AG10803 (cell line): Measurements from ENCODE around the gene CALHM1.
A peak's percentile ranks its signal among the peaks of the same experiment; 100 is the strongest.

ENCODE experiments used
- DNase-seq: peaks from one replicate; pipeline ENCODE4 v3.0.0; 2010; ENCODE audit warnings: low read depth
- H3K4me3 ChIP-seq: 2 replicates; pipeline ENCODE4 v1.5.1; 2011; ENCODE audit warnings: mild to moderate bottlenecking, low read length, control low read depth
- CTCF ChIP-seq: conservative IDR thresholded peaks from 2 replicates; pipeline ENCODE4 v1.5.1; 2011; ENCODE audit warnings: mild to moderate bottlenecking, low read length, control low read depth, inconsistent platforms

The CALHM1 gene

GRCh38 chr10:103481974-103482531 lies 23.4 kb upstream of the CALHM1 start:
- TF ChIP-seq CTCF = peak; percentile 80
- peak; percentile 73 for DNase-seq
- no peak overlapping the region for H3K4me3 ChIP-seq

- DNase-seq = peak; percentile 36
- TF ChIP-seq CTCF = no peak
- no peak overlapping the region for H3K4me3 ChIP-seq
These were observed 21.8 kb upstream of the CALHM1 start for GRCh38 chr10:103480521-103480920.

- TF ChIP-seq CTCF = no peak
- DNase-seq = no peak
- H3K4me3 ChIP-seq = no peak within 1 kb of the TSS
These were observed 20.4 kb upstream of the CALHM1 start, which contains the start of gene CALHM3 for GRCh38 chr10:103479135-103479534. Gene CALHM3 (minus strand): TSS chr10:103479240. CDS start chr10:103479032, 208 bp downstream.

- no peak overlapping the region for H3K4me3 ChIP-seq
- TF ChIP-seq CTCF = no peak
- no peak for DNase-seq
These were observed 20.0 kb upstream of the CALHM1 start for GRCh38 chr10:103478671-103479070.

- H3K4me3 ChIP-seq = no peak overlapping the region
- no peak for TF ChIP-seq CTCF
- DNase-seq = no peak
These were observed 17.5 kb upstream of the CALHM1 start for GRCh38 chr10:103476046-103476768.

- TF ChIP-seq CTCF = no peak
- H3K4me3 ChIP-seq = no peak overlapping the region
- no peak for DNase-seq
These were observed 16.7 kb upstream of the CALHM1 start for GRCh38 chr10:103475437-103475836.

- DNase-seq = no peak
- no peak for TF ChIP-seq CTCF
- no peak overlapping the region for H3K4me3 ChIP-seq
These were observed 15.4 kb upstream of the CALHM1 start for GRCh38 chr10:103474077-103474476.
